Hematopoietic multipotent progenitor cell treated with erythropoietin and hydrocortisone succinate and interleukin-3 and kit ligand, for 6 days (in vitro differentiated cells): ENCODE measurements around the gene DCDC1.
"Not testable (repeated sequence)": the region's sequence is repeated elsewhere in the genome, so short reads cannot be mapped to it uniquely, and the experiment has no call there.

Experiments
- DNase-seq: peaks from one replicate; pipeline ENCODE4 v3.0.0-alpha.2; 2015

The DCDC1 gene

GRCh38 chr11:30984827-30985226 is 384.7 kb downstream of the DCDC1 start:
- no peak for DNase-seq

- no peak for DNase-seq
Observed at GRCh38 chr11:30984442-30984816, 385.1 kb downstream of the DCDC1 start.

- DNase-seq, result no peak
Observed at GRCh38 chr11:30983776-30984441, 385.6 kb downstream of the DCDC1 start.

- peak; percentile 7 for DNase-seq
Observed at GRCh38 chr11:30983143-30983542, 386.4 kb downstream of the DCDC1 start.

- DNase-seq, result no peak
Observed at GRCh38 chr11:30967579-30967978, 402.0 kb downstream of the DCDC1 start.

GRCh38 chr11:30960387-30960992 is 409.0 kb downstream of the DCDC1 start:
- DNase-seq, result peak; percentile 52

- no peak for DNase-seq
Observed at GRCh38 chr11:30956751-30957150, 412.8 kb downstream of the DCDC1 start.

GRCh38 chr11:30949838-30950237 is 419.7 kb downstream of the DCDC1 start:
- no peak for DNase-seq

- DNase-seq, result not testable (repeated sequence)
Observed at GRCh38 chr11:30947715-30948114, 421.8 kb downstream of the DCDC1 start.

- no peak for DNase-seq
Observed at GRCh38 chr11:30938810-30939209, 430.7 kb downstream of the DCDC1 start.

- no peak for DNase-seq
Observed at GRCh38 chr11:30938171-30938570, 431.4 kb downstream of the DCDC1 start.

- DNase-seq, result no peak
Observed at GRCh38 chr11:30936491-30936890, 433.0 kb downstream of the DCDC1 start.

- no peak for DNase-seq
Observed at GRCh38 chr11:30935861-30936260, 433.7 kb downstream of the DCDC1 start.

GRCh38 chr11:30926130-30926529 is 443.4 kb downstream of the DCDC1 start:
- no peak for DNase-seq

GRCh38 chr11:30921811-30922210 is 447.7 kb downstream of the DCDC1 start:
- no peak for DNase-seq

GRCh38 chr11:30919389-30920152 is 450.0 kb downstream of the DCDC1 start:
- DNase-seq, result peak; percentile 3

- peak; percentile 75 for DNase-seq
Observed at GRCh38 chr11:30917859-30918478, 451.6 kb downstream of the DCDC1 start.

- no peak for DNase-seq
Observed at GRCh38 chr11:30917266-30917665, 452.3 kb downstream of the DCDC1 start.

- no peak for DNase-seq
Observed at GRCh38 chr11:30916764-30917163, 452.8 kb downstream of the DCDC1 start.

GRCh38 chr11:30914143-30914762 is 455.3 kb downstream of the DCDC1 start:
- DNase-seq, result peak; percentile 36

- DNase-seq, result no peak
Observed at GRCh38 chr11:30911247-30911646, 458.3 kb downstream of the DCDC1 start.

- no peak for DNase-seq
Observed at GRCh38 chr11:30908857-30909256, 460.7 kb downstream of the DCDC1 start.

GRCh38 chr11:30908272-30908671 is 461.3 kb downstream of the DCDC1 start:
- DNase-seq, result no peak
